ENCODE results near the gene PCA3.

The PCA3 gene

GRCh38 chr9:76835571-76836283, 71.5 kb downstream of the PCA3 start:
- no peak for DNase-seq
